GM13977 (cell line): ENCODE data around the gene EDEM1.

Experiments
- DNase-seq: peaks from one replicate; pipeline ENCODE4 v3.0.0; 2012; ENCODE audit warnings: low spot score
- CTCF ChIP-seq: IDR thresholded peaks from 2 replicates; pipeline ENCODE4 v1.5.1; 2012; ENCODE audit warnings: mild to moderate bottlenecking, control low read depth; ENCODE audit not compliant: insufficient read depth; ENCODE audit errors: extremely low read depth, missing control alignments
- in situ Hi-C: fragments of 300-500 bp; cut with MboI; formaldehyde crosslinking; loops from one replicate; pipeline ENCODE4 v1.12.0; 2022; ENCODE audit warnings: low sequenced_read_pairs, low pct_unique_long_range_greater_than_20kb, mixed read lengths, inconsistent platforms; ENCODE audit not compliant: unreplicated experiment

Gene EDEM1

DNA sequence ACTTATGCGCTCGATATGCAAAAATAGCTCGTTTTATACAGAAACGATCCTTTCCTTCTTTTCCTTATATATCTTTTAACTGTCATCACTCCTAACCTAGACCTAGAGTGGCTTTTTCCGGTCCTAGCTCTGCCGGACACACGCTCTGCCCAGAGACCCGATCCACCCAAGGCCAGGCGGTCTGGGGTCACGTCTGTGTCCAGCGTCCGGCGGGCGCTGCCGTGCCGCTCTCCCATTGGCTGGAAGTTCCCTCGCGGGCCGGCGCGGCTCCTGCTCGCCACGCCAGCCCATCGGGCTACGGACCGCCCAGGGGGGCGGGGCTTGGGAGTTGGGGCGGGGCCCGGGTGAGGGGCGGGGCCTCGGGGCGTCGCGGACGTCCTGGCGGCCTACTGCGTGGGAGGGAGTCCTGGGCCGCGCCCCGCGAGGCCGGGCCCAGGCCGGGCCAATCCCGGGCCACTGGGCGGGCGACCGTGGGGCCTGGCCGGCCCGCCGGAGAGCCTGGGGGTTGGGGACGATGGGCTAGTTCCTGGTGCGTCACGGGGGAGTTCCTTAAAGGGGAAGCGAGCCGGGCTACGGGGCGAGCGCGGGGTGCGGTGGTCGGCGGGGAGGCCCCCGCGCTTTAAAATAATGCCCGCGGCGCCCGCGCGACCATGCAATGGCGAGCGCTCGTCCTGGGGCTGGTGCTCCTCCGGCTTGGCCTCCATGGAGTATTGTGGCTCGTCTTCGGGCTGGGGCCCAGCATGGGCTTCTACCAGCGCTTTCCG, at the start of gene EDEM1:
TSS of gene EDEM1 (plus strand) at position 552 of the 764 bp plus-strand sequence. CDS start at position 651, 99 bp downstream.
- in situ Hi-C loops = no loop called here
- peak; percentile 98 for DNase-seq

GRCh38 chr3:5138214-5138981, 49.1 kb upstream of the EDEM1 start:
- in situ Hi-C loops = loop anchor here (10.0 kb wide), 1 partner anchor 56 kb away; no protein-coding TSS in a partner anchor
- no peak for DNase-seq
- no peak for TF ChIP-seq CTCF

More for the DNA sequence above, at the start of gene EDEM1:
- no peak for TF ChIP-seq CTCF

- no peak for TF ChIP-seq CTCF
- in situ Hi-C loops = no loop called here
- DNase-seq = no peak
These were observed 47.3 kb upstream of the EDEM1 start for GRCh38 chr3:5140230-5140621.

DNA sequence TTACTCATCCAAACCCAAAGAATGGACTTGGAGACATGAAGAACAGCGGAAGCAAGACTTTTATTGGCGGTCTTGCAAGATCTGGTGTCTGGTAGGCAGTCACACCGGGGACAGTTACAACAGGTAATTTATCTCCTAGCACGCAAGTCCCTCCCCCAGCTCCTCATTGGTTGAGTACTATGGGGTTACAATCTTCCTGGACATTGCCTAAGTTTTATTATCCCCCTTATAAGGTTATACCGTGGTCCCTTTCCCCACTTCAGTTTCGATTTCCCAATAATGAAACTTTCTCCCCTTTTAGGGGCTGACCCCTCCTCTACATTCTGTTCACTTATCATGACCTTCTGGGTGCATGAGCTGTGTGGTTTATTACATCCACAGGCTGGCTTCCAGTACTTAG, 46.7 kb upstream of the EDEM1 start:
- in situ Hi-C loops = no loop called here

DNA sequence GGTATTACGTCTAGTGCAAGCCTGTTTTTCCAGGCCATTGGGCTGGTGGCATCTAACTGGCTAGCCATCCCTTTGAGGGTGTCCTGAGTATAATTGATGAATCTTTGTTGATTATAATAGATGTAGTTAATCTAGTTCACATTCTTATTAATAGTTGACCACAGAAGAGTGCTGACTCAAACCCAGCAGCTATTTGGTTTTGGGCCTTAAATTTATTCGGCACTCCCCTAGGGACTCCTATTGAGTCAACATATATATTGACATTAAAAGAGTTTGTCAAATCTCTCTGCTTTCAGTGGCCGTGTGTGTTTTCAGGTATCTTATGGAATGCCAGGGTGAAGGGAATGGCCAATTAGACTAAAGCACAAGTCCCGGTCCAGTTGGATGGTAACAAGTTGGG, 45.7 kb upstream of the EDEM1 start:
- DNase-seq = no peak
- TF ChIP-seq CTCF = no peak
- in situ Hi-C loops = no loop called here

More for the DNA sequence above, 46.7 kb upstream of the EDEM1 start:
- no peak for TF ChIP-seq CTCF
- DNase-seq = no peak

GRCh38 chr3:5143464-5143863, 44.0 kb upstream of the EDEM1 start:
- in situ Hi-C loops = no loop called here
- no peak for DNase-seq
- TF ChIP-seq CTCF = no peak
